H1 (cell line): ENCODE data around the gene ABCC6. TPM values are rescaled to one million over a fixed set of nuclear protein-coding genes. Genes with fewer than 3 reads are reported as not detected.

Source experiments
- CTCF ChIA-PET: fragments of 300-600 bp; sonication (Branson Sonifier 250); formaldehyde crosslinking; loops from one replicate; lab custom pipeline; 2021; ENCODE audit not compliant: partially characterized antibody; lab: Charles Lee
- POLR2A ChIA-PET: fragments of 300-600 bp; sonication (Branson Sonifier 250); formaldehyde crosslinking; loops from one replicate; lab custom pipeline; 2021; ENCODE audit warnings: inconsistent platforms; ENCODE audit not compliant: partially characterized antibody; lab: Charles Lee
- DNase-seq, 2 experiments: peaks; one replicate each; pipeline versions ENCODE4 v3.0.0 to v3.0.0-alpha.2; 2010 to 2022; ENCODE audit warnings: low spot score in 2 of 2, low read depth in 1 of 2, mixed read lengths in 1 of 2
- FAIRE-seq: peaks from 2 replicates; lab custom pipeline; 2011; peaks lifted over from hg19 to GRCh38; lab: Jason Lieb, UNC
- H2AFZ ChIP-seq: 2 replicates; pipeline ENCODE4 v1.8.1; 2012; ENCODE audit warnings: low read length, inconsistent platforms
- H2AK5ac ChIP-seq: 2 replicates; pipeline ENCODE4 v1.6.1; 2013; ENCODE audit warnings: low read depth, low read length
- H2BK120ac ChIP-seq: replicated peaks from 2 replicates; pipeline ENCODE3; 2013; ENCODE audit warnings: low read depth, low read length, inconsistent platforms
- H2BK12ac ChIP-seq: 2 replicates; pipeline ENCODE4 v1.6.1; 2013; ENCODE audit warnings: low read depth, low read length
- H2BK15ac ChIP-seq: 2 replicates; pipeline ENCODE4 v1.6.1; 2013; ENCODE audit warnings: low read length
- H2BK20ac ChIP-seq: 2 replicates; pipeline ENCODE4 v1.6.1; 2013; ENCODE audit warnings: low read length
- H2BK5ac ChIP-seq: 2 replicates; pipeline ENCODE4 v1.6.1; 2013; ENCODE audit warnings: low read depth, low read length
- H3K14ac ChIP-seq: 2 replicates; pipeline ENCODE4 v1.6.1; 2013; ENCODE audit warnings: inconsistent platforms; ENCODE audit not compliant: insufficient read length
- H3K18ac ChIP-seq: 2 replicates; pipeline ENCODE4 v1.6.1; 2013; ENCODE audit warnings: low read length; ENCODE audit errors: extremely low read depth
- H3K23ac ChIP-seq: 2 replicates; pipeline ENCODE4 v1.6.1; 2013; ENCODE audit warnings: inconsistent platforms; ENCODE audit not compliant: insufficient read length
- H3K23me2 ChIP-seq: 2 replicates; pipeline ENCODE4 v1.6.1; 2013; ENCODE audit warnings: low read depth, low read length
- H3K27ac ChIP-seq: 2 replicates; pipeline ENCODE4 v1.6.1; 2011; ENCODE audit warnings: low read depth, low read length, inconsistent platforms
- H3K27me3 ChIP-seq, 4 experiments: replicated peaks in 1 of 4; 1 replicate in 1 of 4; 2 replicates in 3 of 4; pipeline versions ENCODE4 v1.6.1 to v1.8.1; 2011 to 2013; ENCODE audit warnings: low read length in 3 of 4, mild to moderate bottlenecking in 3 of 4, inconsistent platforms in 2 of 4, mixed read lengths in 2 of 4, moderate library complexity in 1 of 4; ENCODE audit not compliant: control insufficient read depth in 3 of 4, insufficient read depth in 3 of 4; ENCODE audit errors: extremely low read depth in 1 of 4
- H3K36me3 ChIP-seq, 4 experiments: 2 replicates each; pipeline versions ENCODE4 v1.6.1 to v1.8.1; 2011 to 2013; ENCODE audit warnings: mild to moderate bottlenecking in 4 of 4, low read length in 3 of 4, moderate library complexity in 2 of 4, control low read depth in 1 of 4, inconsistent platforms in 1 of 4; ENCODE audit not compliant: insufficient read depth in 4 of 4, control insufficient read depth in 2 of 4
- H3K4ac ChIP-seq: replicated peaks from 2 replicates; pipeline ENCODE3; 2013; ENCODE audit warnings: low read length, low read depth, mixed read lengths, inconsistent platforms; ENCODE audit not compliant: insufficient read length
- H3K4me1 ChIP-seq, 4 experiments: replicated peaks in 1 of 4; 1 replicate in 1 of 4; 2 replicates in 3 of 4; pipeline versions ENCODE4 v1.6.1 to v1.8.1; 2011 to 2013; ENCODE audit warnings: low read length in 3 of 4, inconsistent platforms in 2 of 4, mixed read lengths in 1 of 4; ENCODE audit not compliant: insufficient read depth in 4 of 4, control insufficient read depth in 3 of 4
- H3K4me2 ChIP-seq, 2 experiments: 2 replicates each; pipeline versions ENCODE4 v1.6.1 to v1.8.1; 2011 to 2013; ENCODE audit warnings: low read depth in 2 of 2, low read length in 2 of 2, control low read depth in 1 of 2, inconsistent platforms in 1 of 2, mild to moderate bottlenecking in 1 of 2; ENCODE audit not compliant: insufficient read depth in 1 of 2
- H3K4me3 ChIP-seq, 4 experiments: fragments of 200-600, 300-600 bp in 1 of 4; sonication (generic), shearing (Covaris generic), sonication (Bioruptor Twin) in 1 of 4; 2 replicates each; pipeline versions ENCODE4 v1.5.1 to v1.8.1; 2011 to 2016; ENCODE audit warnings: low read length in 4 of 4, low read depth in 3 of 4, control low read depth in 2 of 4, inconsistent platforms in 2 of 4, mild to moderate bottlenecking in 2 of 4, mixed read lengths in 1 of 4, moderate library complexity in 1 of 4; ENCODE audit not compliant: insufficient read depth in 2 of 4; ENCODE audit errors: extremely low read depth in 1 of 4
- H3K56ac ChIP-seq: replicated peaks from 2 replicates; pipeline ENCODE3; 2013; ENCODE audit warnings: low read depth, mild to moderate bottlenecking, mixed read lengths, low read length, inconsistent platforms; ENCODE audit not compliant: insufficient read length
- H3K79me1 ChIP-seq: 2 replicates; pipeline ENCODE4 v1.6.1; 2013; ENCODE audit warnings: low read depth, low read length, control low read depth
- H3K79me2 ChIP-seq, 2 experiments: 2 replicates each; pipeline versions ENCODE4 v1.6.1 to v1.8.1; 2012 to 2013; ENCODE audit warnings: low read length in 2 of 2, mild to moderate bottlenecking in 2 of 2, inconsistent platforms in 1 of 2; ENCODE audit not compliant: insufficient read depth in 2 of 2, control insufficient read depth in 1 of 2
- H3K9ac ChIP-seq, 4 experiments: replicated peaks in 1 of 4; 1 replicate in 1 of 4; 2 replicates in 3 of 4; pipeline versions ENCODE4 v1.6.1 to v1.8.1; 2011 to 2013; ENCODE audit warnings: low read depth in 3 of 4, low read length in 3 of 4, control low read depth in 2 of 4, mild to moderate bottlenecking in 2 of 4, moderate library complexity in 2 of 4, inconsistent platforms in 1 of 4; ENCODE audit errors: extremely low read depth in 1 of 4
- H3K9me3 ChIP-seq, 2 experiments: 2 replicates each; pipeline versions ENCODE4 v1.6.1 to v1.8.1; 2012 to 2013; ENCODE audit warnings: mild to moderate bottlenecking in 2 of 2, moderate library complexity in 2 of 2, control low read depth in 1 of 2, inconsistent platforms in 1 of 2, low read depth in 1 of 2, low read length in 1 of 2, mixed read lengths in 1 of 2; ENCODE audit not compliant: insufficient read depth in 2 of 2
- H4K20me1 ChIP-seq, 2 experiments: replicated peaks in 1 of 2; 2 replicates each; pipeline versions ENCODE3 to v1.8.1; 2011 to 2013; ENCODE audit warnings: inconsistent platforms in 2 of 2, low read length in 2 of 2, mild to moderate bottlenecking in 1 of 2; ENCODE audit not compliant: insufficient read depth in 2 of 2, control insufficient read depth in 1 of 2
- H4K5ac ChIP-seq: 2 replicates; pipeline ENCODE4 v1.6.1; 2013; ENCODE audit warnings: low read length, low read depth, mixed read lengths, inconsistent platforms; ENCODE audit not compliant: insufficient read length
- H4K8ac ChIP-seq: 2 replicates; pipeline ENCODE4 v1.8.0; 2013; ENCODE audit warnings: mild to moderate bottlenecking, moderate library complexity, low read length, inconsistent platforms; ENCODE audit not compliant: insufficient read depth; ENCODE audit errors: extremely low read depth
- H4K91ac ChIP-seq: replicated peaks from 2 replicates; pipeline ENCODE3; 2013; ENCODE audit warnings: low read length, mixed read lengths, inconsistent platforms; ENCODE audit not compliant: insufficient read length
- KDM5A ChIP-seq: fragments of 200-600 bp; IDR thresholded peaks from 2 replicates; pipeline ENCODE4 v1.7.1; 2012; ENCODE audit warnings: mild to moderate bottlenecking, low read length, inconsistent platforms, mixed read lengths
- NANOG ChIP-seq: IDR thresholded peaks from 2 replicates; pipeline ENCODE4 v1.6.1; 2011; ENCODE audit warnings: low read length, low read depth, mild to moderate bottlenecking, inconsistent platforms; ENCODE audit not compliant: insufficient read depth, poor library complexity, severe bottlenecking
- RAD21 ChIP-seq, 2 experiments: IDR thresholded peaks in 1 of 2; conservative IDR thresholded peaks in 1 of 2; 2 replicates each; pipeline ENCODE4 v1.6.1; 2011; ENCODE audit warnings: low read depth in 2 of 2, low read length in 2 of 2, improper control_type of control experiment in 1 of 2, inconsistent platforms in 1 of 2, mild to moderate bottlenecking in 1 of 2, moderate library complexity in 1 of 2
- WGBS, 2 experiments: shearing (Covaris generic) in 1 of 2; methylation state at CpG; one replicate each; pipeline versions ENCODE4 v1.1.6 to v1.1.7; 2013 to 2015; ENCODE audit warnings: low lambda C conversion rate in 2 of 2, mixed read lengths in 2 of 2, inconsistent platforms in 1 of 2, low coverage in 1 of 2, missing lambda C conversion rate in 1 of 2; ENCODE audit not compliant: insufficient replicate concordance in 2 of 2, insufficient coverage in 1 of 2, insufficient read length in 1 of 2; ENCODE audit errors: extremely low coverage in 1 of 2, missing lambda C conversion rate in 1 of 2; 5-methylcytosine and 5-hydroxymethylcytosine counted together
- polyA plus RNA-seq, 7 experiments: library from polyadenylated mRNA; depleted of rRNA in 3 of 7; stranded (reverse) in 5 of 7; unstranded in 2 of 7; fragments of >200 nt in 5 of 7; fragments of 200-250 nt in 2 of 7; gene quantifications; 1 replicate in 5 of 7; 2 replicates in 1 of 7; 4 replicates in 1 of 7; pipeline versions ENCODE4 v1.2.1 to v1.2.3, GENCODE V29; 2011 to 2013; ENCODE audit warnings: missing spikeins in 2 of 7, mixed read lengths in 2 of 7
- total RNA-seq: library from RNA; stranded (reverse); fragmentation: NEBNext Ultra II Directional; extraction: Animal tissue kit (Norgen Biotek cat#: 25700); gene quantifications from 2 replicates; pipeline ENCODE4 v1.2.1, GENCODE V29; 2021

The ABCC6 gene
- total and polyA plus RNA-seq, 2 of the 8 experiments (the other 6 are each of a cell fraction or from before 2014, with no cell fraction given) = 1.6 to 1.8 TPM

DNA sequence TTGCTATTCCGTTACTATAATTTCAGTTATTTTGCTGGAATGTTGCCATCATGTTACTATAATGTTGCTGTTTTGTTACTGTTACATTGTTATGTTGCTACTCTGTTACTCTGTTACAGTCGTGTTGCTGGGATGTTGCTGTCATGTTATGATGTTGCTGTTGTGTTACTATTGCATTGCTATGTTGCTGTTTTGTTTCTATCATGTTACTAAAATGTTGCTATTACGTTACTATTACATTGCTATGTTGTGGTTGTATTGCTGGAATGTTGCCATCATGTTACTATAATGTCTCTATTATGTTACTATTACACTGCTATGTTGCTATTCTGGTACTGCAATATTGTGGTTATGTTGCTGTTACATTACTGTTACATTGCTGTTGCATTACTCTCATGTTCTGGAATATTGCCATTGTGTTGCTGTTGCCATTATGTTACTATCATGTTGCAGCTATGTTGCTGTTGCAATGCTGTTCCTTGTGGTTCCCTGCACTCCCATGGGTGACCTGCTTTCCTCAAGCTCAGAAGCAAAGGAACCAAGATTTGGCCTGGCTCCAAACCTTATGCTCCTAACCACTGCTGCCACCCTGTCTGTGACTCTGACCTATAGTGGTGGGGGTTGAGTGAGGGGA is 64.4 kb downstream of the ABCC6 start:
- Histone ChIP-seq H4K8ac (no peak overlapping the region), H2AK5ac (no peak overlapping the region), H3K27ac (no peak overlapping the region), H2BK15ac (no peak overlapping the region), H3K9me3 (peaks cover 22 to 26% of the 10 kb centered on the region in 2 experiments), H2BK120ac (no peak overlapping the region), H3K56ac (no peak overlapping the region), H3K4me3 (no peak overlapping the region), H3K9ac (no peak overlapping the region), H2BK12ac (no peak overlapping the region), H3K4me2 (no peak overlapping the region), H3K23ac (no peak overlapping the region), H3K79me2 (no peaks in the 10 kb centered on the region), H3K4me1 (no peaks in the 10 kb centered on the region), H4K91ac (no peak overlapping the region), H4K20me1 (peaks cover 0 to 2% of the 10 kb centered on the region in 2 experiments), H2BK20ac (no peak overlapping the region), H3K23me2 (peaks cover 6% of the 10 kb centered on the region; the same call in 1 of the 2 replicates), H3K79me1 (no peaks in the 10 kb centered on the region), H3K14ac (no peak overlapping the region), H2BK5ac (no peak overlapping the region), H3K4ac (no peak overlapping the region), H3K18ac (no peak overlapping the region), H4K5ac (no peak overlapping the region), H3K27me3 (no peaks in the 10 kb centered on the region), H2AFZ (no peak overlapping the region), H3K36me3 (no peaks in the 10 kb centered on the region)
- POLR2A ChIA-PET = no interaction called here
- CTCF ChIA-PET = interaction anchor here (2.0 kb wide), 1 partner anchor 27 kb away, joined by 5 read pairs; no protein-coding TSS in a partner anchor
- WGBS, 2 experiments = 74% methylated on average over 3 of the region's 3 CpGs; no CpG with 5 or more reads in 1 of the 2 experiments
- no peak for DNase-seq
- FAIRE-seq = no peak
- TF ChIP-seq KDM5A (no peak), NANOG (no peak), RAD21 (IDR thresholded peaks at IDR 0.05 in 1 of 2, conservative IDR thresholded peaks at IDR 0.05 in 1 of 2; ENCODE audit: low read depth in 2 of 2, low read length in 2 of 2) (no peak)
